GM21528 (cell line): ENCODE results near the gene QPCTL.
A peak's percentile ranks its signal among the peaks of the same experiment; 100 is the strongest.
"Not testable (repeated sequence)": the region's sequence is repeated elsewhere in the genome, so short reads cannot be mapped to it uniquely, and the experiment has no call there.

Source experiments
- ATAC-seq: cut with Tn5 transposase; IDR thresholded peaks from one replicate; pipeline ENCODE4 v1.9.1; 2021; ENCODE audit warnings: mild to moderate bottlenecking, moderate library complexity; ENCODE audit not compliant: unreplicated experiment, low FRiP score

The QPCTL gene

DNA sequence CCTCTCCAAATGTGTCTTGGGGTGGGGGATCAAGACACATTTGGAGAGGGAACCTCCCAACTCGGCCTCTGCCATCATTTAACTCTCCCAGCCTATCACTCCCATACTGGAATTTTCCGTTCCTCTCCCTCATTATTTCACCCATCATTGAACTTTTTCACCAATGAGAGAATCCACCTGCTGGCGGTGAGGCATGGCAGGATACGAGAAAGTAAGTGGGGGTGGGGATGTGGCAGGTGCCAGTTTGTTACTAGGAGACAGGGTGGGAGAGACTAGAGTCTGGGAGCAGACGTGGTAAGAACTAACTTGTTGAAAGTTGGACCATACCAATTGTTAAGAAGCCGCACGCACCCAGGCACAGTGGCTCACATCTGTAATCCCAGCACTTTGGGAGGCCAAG is 17.5 kb upstream of the QPCTL start:
- no peak for ATAC-seq

DNA sequence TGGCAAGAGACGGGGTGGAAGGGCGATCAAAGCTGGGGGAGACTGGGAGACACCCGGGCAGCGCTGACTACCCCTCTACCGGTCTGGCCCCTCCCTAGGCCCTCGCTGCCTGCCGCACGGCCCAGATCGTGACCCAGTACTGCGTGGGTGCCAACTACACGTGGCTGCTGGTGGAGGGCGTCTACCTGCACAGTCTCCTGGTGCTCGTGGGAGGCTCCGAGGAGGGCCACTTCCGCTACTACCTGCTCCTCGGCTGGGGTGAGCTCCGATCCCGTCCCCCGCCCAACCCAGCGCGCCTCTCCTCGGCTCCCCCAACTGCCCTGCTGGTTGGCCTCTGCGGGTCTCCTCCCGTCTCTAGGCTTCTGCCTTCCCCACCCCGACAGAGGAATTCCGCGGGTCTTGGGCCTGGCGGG is 15.6 kb upstream of the QPCTL start:
- ATAC-seq = no peak

DNA sequence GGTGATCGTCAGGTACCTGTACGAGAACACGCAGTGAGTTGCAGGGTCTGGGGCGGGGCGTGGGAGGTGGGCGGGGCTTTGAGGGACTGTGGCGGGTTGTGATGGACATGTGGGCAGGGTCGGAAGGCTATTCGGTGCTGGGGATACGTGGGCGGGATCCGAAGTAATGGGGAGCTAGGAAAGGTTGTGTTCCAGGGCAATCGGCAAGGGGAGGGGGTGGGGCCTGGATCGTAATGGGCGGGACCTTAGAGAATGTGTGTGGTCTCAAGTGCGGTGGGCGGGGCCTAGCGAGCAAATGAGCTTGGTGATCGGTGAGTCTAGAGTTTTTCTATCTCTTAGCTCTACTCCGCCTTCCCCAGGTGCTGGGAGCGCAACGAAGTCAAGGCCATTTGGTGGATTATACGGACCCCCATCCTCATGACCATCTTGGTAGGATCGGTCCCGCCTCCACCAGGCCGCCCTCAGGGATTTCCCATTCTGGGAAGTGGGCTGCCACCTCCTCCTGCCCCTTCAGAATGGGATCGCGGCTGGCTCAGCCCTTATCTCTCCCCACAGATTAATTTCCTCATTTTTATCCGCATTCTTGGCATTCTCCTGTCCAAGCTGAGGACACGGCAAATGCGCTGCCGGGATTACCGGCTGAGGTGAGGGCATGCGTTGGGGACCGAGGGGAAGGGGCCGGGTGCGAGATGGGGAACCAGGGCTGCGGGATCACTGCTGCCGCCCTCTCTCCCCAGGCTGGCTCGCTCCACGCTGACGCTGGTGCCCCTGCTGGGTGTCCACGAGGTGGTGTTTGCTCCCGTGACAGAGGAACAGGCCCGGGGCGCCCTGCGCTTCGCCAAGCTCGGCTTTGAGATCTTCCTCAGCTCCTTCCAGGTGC is 14.9 kb upstream of the QPCTL start:
- ATAC-seq = no peak

DNA sequence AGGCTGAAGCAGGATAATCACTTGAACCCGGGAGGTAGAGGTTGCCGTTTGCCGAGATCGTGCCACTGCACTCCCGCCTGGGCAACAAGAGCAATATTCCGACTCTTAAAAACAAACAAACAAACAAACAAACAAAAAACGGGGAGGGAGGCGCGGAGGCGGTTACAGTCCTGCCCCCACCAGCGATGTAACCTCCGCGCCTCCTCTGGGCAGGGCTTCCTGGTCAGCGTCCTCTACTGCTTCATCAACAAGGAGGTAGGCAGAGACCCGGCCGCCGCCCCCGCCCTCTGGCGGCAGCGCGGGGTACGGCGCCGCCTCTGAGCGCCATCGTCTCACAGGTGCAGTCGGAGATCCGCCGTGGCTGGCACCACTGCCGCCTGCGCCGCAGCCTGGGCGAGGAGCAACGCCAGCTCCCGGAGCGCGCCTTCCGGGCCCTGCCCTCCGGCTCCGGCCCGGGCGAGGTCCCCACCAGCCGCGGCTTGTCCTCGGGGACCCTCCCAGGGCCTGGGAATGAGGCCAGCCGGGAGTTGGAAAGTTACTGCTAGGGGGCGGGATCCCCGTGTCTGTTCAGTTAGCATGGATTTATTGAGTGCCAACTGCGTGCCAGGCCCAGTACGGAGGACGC is 11.0 kb upstream of the QPCTL start:
- ATAC-seq = peak; percentile 69

DNA sequence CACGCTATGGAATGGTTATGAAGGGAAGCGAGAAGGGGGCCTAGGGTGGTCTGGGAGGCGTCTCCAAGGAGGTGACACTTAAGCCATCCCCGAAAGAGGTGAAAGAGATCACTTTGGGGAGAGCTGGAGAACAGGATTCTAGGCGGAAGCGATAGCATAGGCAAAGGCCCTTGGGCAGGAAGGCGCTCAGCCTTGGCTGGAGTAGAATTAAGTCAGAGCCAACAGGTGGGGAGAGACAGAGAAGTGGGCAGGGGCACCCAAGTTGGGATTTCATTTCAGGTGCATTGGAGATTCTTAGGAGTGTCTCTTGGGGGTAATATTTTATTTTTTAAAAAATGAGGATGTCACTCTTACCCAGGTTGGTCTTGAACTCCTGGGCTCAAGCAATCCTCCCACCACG is 10.3 kb upstream of the QPCTL start:
- ATAC-seq = no peak

DNA sequence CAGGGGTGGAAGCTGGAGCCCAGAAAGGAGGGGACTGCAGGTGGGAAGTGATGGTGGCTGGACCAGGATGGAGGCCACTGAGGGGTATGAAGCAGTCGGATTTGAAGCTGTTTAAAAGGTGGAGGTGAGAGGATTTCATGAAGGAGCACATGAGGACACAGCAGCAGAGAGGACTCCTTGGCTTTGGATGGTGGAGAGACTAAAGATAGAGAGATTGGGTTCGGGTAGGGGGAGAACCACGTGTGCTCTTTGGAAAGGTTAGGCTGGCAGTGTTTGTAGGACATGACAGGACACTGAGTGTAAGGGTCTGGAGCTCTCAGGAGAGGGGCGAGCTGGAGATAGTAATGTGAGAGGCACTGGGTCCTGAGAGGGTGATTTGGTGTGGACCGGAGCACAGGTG is 9.6 kb upstream of the QPCTL start:
- no peak for ATAC-seq

DNA sequence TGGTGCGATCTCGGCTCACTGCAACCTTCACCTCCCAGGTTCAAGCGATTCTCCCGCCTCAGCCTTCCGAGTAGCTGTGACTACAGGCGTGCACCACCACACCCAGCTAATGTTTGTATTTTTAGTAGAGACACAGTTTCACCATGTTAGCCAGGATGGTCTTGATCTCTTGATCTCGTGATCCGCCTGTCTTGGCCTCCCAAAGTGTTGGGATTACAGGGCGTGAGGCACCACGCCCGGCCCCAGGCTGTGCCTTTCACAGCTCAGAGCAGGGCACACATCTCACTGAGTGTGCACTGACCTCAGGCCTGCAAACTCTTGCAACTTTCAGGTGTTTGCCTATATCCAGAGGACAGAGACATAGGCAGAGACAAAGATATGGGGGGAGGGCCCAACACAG is 7.4 kb upstream of the QPCTL start:
- ATAC-seq = not testable (repeated sequence)

DNA sequence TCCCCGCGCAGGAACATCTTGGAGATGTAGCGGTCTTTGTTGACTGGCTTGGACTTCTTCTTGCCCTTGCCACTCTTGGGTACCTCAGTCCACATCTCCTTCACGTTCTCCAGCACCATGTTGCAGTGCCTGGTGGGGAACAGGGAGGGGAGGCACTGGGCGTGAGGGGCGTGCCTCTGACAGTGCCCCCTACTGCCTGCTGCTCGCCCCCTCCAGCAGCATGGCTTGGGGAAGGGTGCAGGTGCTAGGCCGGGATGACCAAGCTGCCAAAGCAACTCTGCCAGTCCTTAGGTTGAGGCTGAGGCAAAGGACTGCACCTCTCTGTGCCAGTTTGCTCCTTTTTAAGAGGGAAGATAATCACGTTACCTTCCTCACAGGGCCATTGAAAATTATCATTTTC is 4.9 kb upstream of the QPCTL start:
- ATAC-seq = no peak

DNA sequence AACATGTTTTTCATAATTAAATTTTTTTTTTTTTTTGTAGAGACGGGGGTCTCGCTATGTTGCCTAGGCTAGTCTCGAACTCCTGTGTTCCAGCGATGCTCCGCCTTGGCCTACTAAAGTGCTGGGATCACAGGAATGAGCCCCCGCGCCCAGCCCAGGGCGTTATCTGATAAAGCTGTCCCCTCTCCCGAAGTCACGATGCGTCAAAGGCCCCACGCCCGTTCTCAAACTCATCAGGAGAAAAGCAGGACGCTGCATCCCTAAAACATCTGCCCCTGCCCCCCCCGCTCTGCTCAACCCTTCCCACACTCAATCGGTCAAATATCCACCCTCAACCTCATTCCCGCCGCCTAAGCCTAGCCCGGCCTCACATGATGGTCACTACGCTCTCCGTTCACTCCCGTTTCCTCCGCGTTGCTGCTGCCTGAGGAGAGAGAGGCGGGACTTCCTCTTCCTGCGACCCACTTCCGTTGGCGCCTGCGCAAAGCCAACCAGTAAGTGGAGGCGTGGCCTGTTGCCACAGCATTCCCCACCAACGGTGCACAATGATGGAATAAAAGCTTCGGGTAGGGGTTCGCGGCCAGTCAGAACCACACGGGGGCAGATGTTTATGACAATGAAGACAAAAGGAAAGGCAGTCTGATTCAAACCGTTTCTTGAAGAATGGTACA is 815 bp upstream of the QPCTL start, which contains the start of gene SNRPD2:
Gene SNRPD2, minus strand, starts transcription at position 438 of the 671 bp plus-strand sequence. Its CDS starts 65 bp downstream, at position 373.
- ATAC-seq = peak; percentile 64

DNA sequence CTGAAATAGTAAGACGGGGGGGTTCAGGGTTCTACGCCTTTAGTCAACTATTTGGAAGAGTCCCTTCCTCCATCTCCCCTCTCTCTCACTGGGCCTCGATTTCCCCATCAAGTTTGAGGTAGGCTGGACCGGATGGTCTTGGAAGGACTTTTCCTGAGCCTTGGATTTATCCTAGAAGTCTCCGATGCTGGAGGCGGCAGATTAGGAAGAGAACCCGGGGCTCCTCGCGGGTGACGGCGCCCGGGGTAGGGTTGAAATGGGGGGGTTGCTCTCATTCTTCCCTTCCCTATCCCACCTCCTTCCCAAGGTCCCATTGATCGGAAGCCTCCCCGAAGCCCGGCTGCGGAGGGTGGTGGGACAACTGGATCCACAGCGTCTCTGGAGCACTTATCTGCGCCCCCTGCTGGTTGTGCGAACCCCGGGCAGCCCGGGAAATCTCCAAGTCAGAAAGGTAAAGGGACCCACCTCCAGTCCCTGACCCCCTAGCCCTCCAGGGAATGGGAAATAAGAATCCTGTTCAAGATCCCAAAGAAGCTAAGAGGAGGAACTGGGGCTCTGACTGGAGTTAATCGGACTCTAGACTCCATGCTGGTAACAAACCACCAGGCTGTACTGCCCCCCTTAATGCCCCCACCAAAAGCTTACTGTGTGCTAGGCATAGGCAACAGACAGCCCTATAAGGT is 781 bp downstream of the QPCTL start:
- no peak for ATAC-seq

DNA sequence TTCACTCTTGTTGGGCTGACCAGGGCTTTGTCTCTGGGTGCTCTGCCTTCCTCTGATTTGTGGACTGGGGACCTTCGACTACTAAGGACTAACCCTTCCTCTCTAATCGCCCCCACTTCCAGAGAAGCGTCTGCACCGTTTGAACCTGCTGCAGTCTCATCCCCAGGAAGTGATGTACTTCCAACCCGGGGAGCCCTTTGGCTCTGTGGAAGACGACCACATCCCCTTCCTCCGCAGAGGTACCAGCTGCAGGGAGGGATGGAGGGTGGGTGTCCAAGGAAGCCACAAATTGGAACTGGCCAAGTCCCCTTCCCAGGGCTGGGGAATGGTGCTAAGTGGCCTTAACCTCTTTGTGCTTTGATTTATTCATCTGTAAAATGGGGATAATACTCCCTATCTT is 9.2 kb downstream of the QPCTL start:
- no peak for ATAC-seq

DNA sequence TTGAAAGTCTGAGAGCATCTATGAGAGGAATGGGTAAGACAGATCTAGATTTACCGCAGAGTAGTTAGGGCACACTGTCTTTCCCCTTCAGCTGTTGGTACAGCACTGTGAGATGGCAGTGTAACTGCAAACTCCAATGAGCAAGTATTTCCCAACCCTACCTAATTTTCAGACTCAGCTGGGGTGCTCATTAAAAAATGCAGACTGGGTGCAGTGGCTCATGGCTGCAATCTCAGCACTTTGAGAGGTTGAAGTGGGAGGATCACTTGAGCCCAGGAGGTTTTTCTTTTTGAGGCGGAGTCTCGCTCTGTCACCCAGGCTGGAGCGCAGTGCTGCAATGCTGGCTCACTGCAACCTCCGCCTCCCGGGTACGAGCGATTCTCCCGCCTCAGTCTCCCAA is 12.6 kb downstream of the QPCTL start:
- ATAC-seq = no peak

DNA sequence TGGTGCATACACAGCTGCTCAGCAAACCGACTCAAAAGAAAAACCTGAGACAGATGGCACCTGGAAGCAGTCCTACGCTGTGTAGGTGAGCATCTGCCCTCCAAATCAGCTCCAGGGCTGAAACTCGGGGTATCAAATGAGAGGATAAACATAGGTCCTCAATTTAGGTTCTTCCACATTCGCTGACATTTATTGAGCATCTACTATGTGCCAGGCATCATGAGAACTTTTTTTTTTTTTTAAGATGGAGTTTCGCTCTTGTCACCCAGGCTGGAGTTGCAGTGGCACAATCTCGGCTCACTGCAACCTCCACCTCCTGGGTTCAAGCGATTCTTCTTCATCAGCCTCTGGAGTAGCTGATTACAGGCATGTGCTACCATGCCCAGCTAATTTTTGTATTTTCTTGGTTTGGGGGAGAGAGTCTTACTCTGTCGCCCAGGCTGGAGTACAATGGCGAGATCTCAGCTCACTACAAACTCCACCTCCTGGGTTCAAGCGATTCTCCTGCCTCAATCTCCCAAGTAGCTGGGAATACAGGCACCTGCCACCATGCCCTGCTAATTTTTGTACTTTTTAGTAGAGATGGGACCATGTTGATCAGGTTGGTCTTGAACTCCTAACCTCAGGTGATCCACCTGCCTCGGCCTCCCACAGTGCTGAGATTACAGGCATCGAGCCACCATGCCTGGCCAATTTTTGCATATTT is 13.4 kb downstream of the QPCTL start:
- peak; percentile 5 for ATAC-seq

DNA sequence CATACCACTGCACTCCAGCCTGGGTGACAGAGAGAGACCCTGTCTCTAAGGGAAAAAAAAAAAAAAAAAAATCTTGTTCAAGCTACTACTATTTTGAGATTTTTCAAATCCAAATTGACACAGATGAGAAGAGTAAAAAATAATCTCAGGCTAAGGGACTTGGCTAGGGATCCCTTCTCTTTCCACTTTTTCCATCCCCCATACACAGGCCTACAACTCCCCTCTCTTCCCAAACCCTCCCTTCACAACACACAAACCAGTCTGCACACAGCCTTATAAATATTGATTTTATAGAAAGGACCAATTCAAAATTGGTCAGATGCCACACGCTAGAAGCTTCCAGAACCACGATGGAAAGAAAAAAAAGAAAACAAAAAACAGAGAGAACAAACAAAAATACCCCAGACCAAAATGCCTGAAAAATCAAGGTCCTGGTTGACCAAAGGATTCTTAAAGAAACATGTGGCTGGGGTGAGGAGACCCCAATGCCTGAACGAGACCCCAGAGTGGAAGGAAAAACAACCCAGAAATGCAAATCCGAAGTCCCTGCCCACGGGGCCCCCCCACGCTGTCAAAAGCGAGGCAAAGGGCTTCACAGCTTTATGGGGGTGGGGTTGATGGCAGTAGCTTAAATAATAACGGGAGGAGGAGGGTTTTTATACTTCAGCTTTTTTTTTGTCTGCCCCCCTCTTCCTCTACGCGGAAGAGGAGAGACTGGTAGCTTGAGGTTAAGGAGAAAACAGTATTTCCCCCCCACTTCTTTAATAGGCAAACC is 18.1 kb downstream of the QPCTL start:
- no peak for ATAC-seq

DNA sequence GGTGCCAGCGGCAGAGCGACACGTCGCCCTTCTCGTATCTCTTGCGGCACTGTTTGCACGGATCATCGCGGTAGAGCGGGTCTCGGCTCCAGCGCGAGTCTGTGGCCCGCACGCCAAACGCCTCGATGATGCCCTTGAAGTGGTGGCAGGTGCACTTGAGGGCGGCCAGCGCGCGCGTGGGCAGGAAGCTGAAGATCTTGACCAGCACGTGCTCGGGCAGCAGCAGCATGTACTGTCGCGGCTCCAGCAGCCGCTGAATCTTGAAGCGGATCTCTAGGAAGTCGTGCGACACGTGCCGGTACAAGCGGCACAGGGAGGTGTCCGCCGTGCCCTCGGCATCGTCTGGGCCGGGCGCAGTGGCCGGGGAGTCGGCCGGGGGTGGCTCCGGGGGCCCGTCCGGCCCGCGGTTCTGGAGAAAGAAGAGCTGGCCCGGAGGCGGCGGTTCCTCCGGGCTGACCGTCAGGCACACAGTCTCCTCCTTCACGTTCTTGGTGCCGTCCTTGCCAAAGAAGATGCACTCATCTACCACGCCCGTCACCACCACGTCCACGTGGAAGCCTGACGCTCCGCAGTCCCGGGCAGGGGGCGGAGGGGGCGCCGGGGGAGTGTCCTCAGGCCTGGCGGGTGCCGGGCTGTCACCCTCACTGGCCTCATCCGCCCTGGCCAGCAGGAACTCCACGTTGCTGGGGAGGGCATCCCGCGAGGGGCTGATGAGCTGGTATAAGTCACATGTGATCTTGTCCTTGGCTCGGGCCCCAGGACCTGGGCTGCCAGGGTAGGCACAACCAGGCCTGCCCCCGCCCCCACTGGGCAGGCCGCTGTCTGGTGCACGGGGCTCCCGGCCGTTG is 19.6 kb downstream of the QPCTL start:
- ATAC-seq = no peak

DNA sequence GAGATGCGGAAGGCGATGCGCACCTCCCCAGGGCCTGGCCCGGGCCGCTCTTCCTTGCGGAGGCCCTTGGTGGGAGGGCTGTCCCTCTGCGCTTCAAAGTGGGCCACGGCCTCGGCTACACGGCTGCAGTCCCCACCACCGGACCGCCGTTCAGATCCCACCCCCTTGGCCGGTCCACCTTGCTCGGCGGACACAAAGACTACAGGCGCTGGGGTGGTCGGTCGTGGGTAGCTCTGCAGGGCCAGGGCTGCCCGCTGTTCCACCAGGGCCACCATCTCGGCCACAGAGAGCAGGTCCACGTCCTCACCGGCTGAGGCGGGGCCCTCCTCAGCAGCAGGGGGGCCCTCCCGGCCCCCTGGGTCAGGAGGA is 20.2 kb downstream of the QPCTL start:
- no peak for ATAC-seq

DNA sequence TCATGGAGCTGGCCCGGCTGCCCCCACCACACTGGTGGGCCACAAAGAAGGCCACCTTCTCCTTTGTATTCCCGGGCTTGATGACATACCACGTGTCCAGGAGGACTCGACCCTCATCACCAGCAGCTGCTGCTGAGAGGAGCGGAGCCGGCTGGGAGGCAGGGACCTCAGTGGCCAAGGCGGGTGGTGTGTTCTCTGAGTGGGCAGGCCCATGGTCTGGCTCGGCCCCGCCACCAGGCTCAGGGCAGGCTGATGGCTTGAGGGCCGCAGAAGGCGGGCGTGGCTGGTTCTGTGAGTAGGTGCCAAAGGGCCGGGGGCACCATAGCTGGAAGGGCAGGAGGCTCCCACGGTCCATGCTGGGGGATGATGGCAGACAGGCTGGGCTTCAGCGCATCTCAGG is 20.7 kb downstream of the QPCTL start:
- no peak for ATAC-seq

DNA sequence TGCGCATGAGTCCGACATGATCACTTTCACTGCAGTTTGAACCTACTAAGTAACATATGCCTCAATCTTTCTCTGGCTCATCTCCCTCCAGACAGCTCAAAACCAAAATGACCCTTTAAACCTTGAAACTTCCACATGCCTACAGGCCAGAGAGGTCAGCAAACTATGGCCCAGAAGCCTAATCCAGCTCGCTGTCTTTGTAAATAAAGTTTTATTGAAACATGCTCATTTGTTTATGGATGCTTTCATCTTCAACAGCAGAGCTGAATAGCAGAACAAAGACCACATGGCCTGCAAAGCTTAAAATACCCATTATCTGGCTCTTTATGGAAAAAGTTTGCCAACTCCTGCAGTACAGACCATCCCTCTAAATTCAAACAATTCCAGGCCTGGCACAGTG is 22.7 kb downstream of the QPCTL start:
- no peak for ATAC-seq
